SK-N-SH (cell line): ENCODE results near the gene PRKAA2. TPM values are rescaled to one million over a fixed set of nuclear protein-coding genes. Genes with fewer than 3 reads are reported as not detected.

Source experiments
- CTCF ChIA-PET: fragments of 300-600, 350-600 bp; formaldehyde crosslinking; extraction: SDS; loops from one replicate; lab custom pipeline; 2021; lab: Yijun Ruan, JAX
- POLR2A ChIA-PET: fragments of 350-600 bp; sonication (Branson Sonifier 250); formaldehyde crosslinking; extraction: SDS; loops from one replicate; lab custom pipeline; 2020; ENCODE audit warnings: antibody characterized with exemption, inconsistent platforms; lab: Yijun Ruan, JAX
- DNase-seq: peaks from one replicate; pipeline ENCODE4 v3.0.0; 2012
- H2AFZ ChIP-seq: fragments of 200-600 bp; sonication (generic); 2 replicates; pipeline ENCODE4 v1.8.1; 2016; ENCODE audit warnings: antibody characterized with exemption, mild to moderate bottlenecking, low read depth
- H3F3A ChIP-seq: fragments of 200-600 bp; sonication (generic); replicated peaks from 2 replicates; pipeline ENCODE3; 2016; ENCODE audit warnings: antibody characterized with exemption, mild to moderate bottlenecking; ENCODE audit not compliant: insufficient read depth
- H3K27ac ChIP-seq, 2 experiments: fragments of 200-500 bp in 1 of 2; fragments of 200-600 bp in 1 of 2; sonication (Bioruptor generic) in 1 of 2; sonication (generic), shearing (Covaris generic) in 1 of 2; 2 replicates each; pipeline versions ENCODE4 v1.5.1 to v1.6.1; 2014 to 2016; ENCODE audit warnings: low read depth in 2 of 2, inconsistent platforms in 1 of 2, low read length in 1 of 2, mild to moderate bottlenecking in 1 of 2, mixed read lengths in 1 of 2
- H3K27me3 ChIP-seq: fragments of 200-600 bp; sonication (generic), shearing (Covaris generic); 2 replicates; pipeline ENCODE4 v1.6.1; 2016; ENCODE audit warnings: mixed run types; ENCODE audit not compliant: insufficient read depth
- H3K36me3 ChIP-seq, 2 experiments: fragments of 200-500 bp in 1 of 2; fragments of 200-600 bp in 1 of 2; sonication (Bioruptor generic) in 1 of 2; sonication (generic) in 1 of 2; replicated peaks in 1 of 2; 2 replicates each; pipeline versions ENCODE3 to v1.5.1; 2014 to 2016; ENCODE audit warnings: low read length in 1 of 2, mild to moderate bottlenecking in 1 of 2; ENCODE audit not compliant: insufficient read depth in 2 of 2, control insufficient read depth in 1 of 2
- H3K4me1 ChIP-seq, 2 experiments: fragments of 200-500 bp in 1 of 2; fragments of 200-600 bp in 1 of 2; sonication (Bioruptor generic) in 1 of 2; sonication (generic), shearing (Covaris generic) in 1 of 2; 2 replicates each; pipeline versions ENCODE4 v1.5.1 to v1.6.1; 2014 to 2016; ENCODE audit warnings: low read depth in 1 of 2, low read length in 1 of 2, mixed run types in 1 of 2; ENCODE audit not compliant: insufficient read depth in 2 of 2, control insufficient read depth in 1 of 2
- H3K4me2 ChIP-seq: fragments of 200-600 bp; sonication (generic), shearing (Covaris generic); 2 replicates; pipeline ENCODE4 v1.6.1; 2017; ENCODE audit warnings: mixed run types
- H3K4me3 ChIP-seq, 2 experiments: fragments of 200-500 bp in 1 of 2; fragments of 200-600 bp in 1 of 2; sonication (Bioruptor generic) in 1 of 2; sonication (generic), shearing (Covaris generic) in 1 of 2; 2 replicates each; pipeline versions ENCODE4 v1.5.1 to v1.8.1; 2014 to 2016; ENCODE audit warnings: low read depth in 2 of 2, inconsistent platforms in 1 of 2, low read length in 1 of 2, mild to moderate bottlenecking in 1 of 2, mixed read lengths in 1 of 2, moderate library complexity in 1 of 2
- H3K79me2 ChIP-seq: fragments of 200-600 bp; sonication (generic); 2 replicates; pipeline ENCODE4 v1.8.1; 2017; ENCODE audit warnings: mild to moderate bottlenecking; ENCODE audit not compliant: insufficient read depth
- H3K9ac ChIP-seq: fragments of 200-600 bp; sonication (generic); 2 replicates; pipeline ENCODE4 v1.6.1; 2017; ENCODE audit warnings: mixed run types
- H3K9me2 ChIP-seq: fragments of 200-600 bp; sonication (generic); 2 replicates; pipeline ENCODE4 v1.6.1; 2017; ENCODE audit warnings: mixed run types
- H3K9me3 ChIP-seq: fragments of 200-600 bp; sonication (generic); 2 replicates; pipeline ENCODE4 v1.6.1; 2017; ENCODE audit warnings: mixed run types, mild to moderate bottlenecking, moderate library complexity
- H4K20me1 ChIP-seq: fragments of 200-600 bp; sonication (generic); 2 replicates; pipeline ENCODE4 v1.6.1; 2017; ENCODE audit warnings: mild to moderate bottlenecking, mixed run types; ENCODE audit not compliant: insufficient read depth
- CHD2 ChIP-seq: fragments of 150-350 bp; IDR thresholded peaks from 2 replicates; pipeline ENCODE4 v1.6.1; 2018; ENCODE audit warnings: low read length; ENCODE audit not compliant: partially characterized antibody
- ELF1 ChIP-seq: IDR thresholded peaks from 2 replicates; pipeline ENCODE4 v1.4.0; 2012
- GATA2 ChIP-seq: sonication (generic); formaldehyde crosslinking; IDR thresholded peaks from 2 replicates; pipeline ENCODE4 v1.5.0; 2020; ENCODE audit warnings: mild to moderate bottlenecking, missing genetic modification reagents
- NRF1 ChIP-seq: IDR thresholded peaks from 2 replicates; pipeline ENCODE4 v1.6.1; 2012; ENCODE audit warnings: low read depth, mild to moderate bottlenecking, low read length
- RCOR1 ChIP-seq: fragments of 150-350 bp; IDR thresholded peaks from 2 replicates; pipeline ENCODE4 v1.6.1; 2017; ENCODE audit warnings: antibody characterized with exemption, low read length
- SIN3A ChIP-seq: IDR thresholded peaks from 2 replicates; pipeline ENCODE4 v1.6.1; 2012; ENCODE audit warnings: low read depth, mild to moderate bottlenecking, low read length, moderate library complexity, borderline replicate concordance
- YY1 ChIP-seq: IDR thresholded peaks from 2 replicates; pipeline ENCODE4 v1.4.0; 2012; ENCODE audit warnings: low read depth, mild to moderate bottlenecking
- WGBS: methylation state at CpG from one replicate; pipeline ENCODE4 v1.1.6; 2017; ENCODE audit warnings: low lambda C conversion rate; 5-methylcytosine and 5-hydroxymethylcytosine counted together
- polyA plus RNA-seq, 3 experiments: library from polyadenylated mRNA; depleted of rRNA; stranded (reverse); fragments of >200 nt; gene quantifications; 2 replicates each; pipeline ENCODE4 v1.2.3, GENCODE V29; 2012
- TF ChIP-seq, protein P1 (sequence below): IDR thresholded peaks from 2 replicates; pipeline ENCODE4 v1.4.0; 2012; ENCODE audit warnings: low read depth, borderline replicate concordance
- TF ChIP-seq, protein P2 (sequence below): IDR thresholded peaks from 2 replicates; pipeline ENCODE4; 2012
- TF ChIP-seq, protein P3 (sequence below): IDR thresholded peaks from 2 replicates; pipeline ENCODE4 v1.6.1; 2012; ENCODE audit warnings: mild to moderate bottlenecking, low read depth, low read length, moderate library complexity

Gene PRKAA2
- polyA plus RNA-seq, 1 of the 3 experiments (the other 2 are of a cell fraction) = 1.5 TPM

GRCh38 chr1:56627636-56628039 lies 17.5 kb upstream of the PRKAA2 start:
- WGBS = 86% methylated on average over 3 of the region's 3 CpGs
- Histone ChIP-seq H3K9me2 (no peaks in the 10 kb centered on the region), H2AFZ (no peak overlapping the region), H3K9ac (no peak overlapping the region), H3K27ac (peak overlapping the region in 1 of 2 experiments; percentile 40; a peak in 2 of 4 replicates), H3K27me3 (no peaks in the 10 kb centered on the region), H3K4me2 (no peak overlapping the region), H3K79me2 (no peaks in the 10 kb centered on the region), H3K9me3 (no peaks in the 10 kb centered on the region), H3K4me1 (peaks cover 0 to 5% of the 10 kb centered on the region in 2 experiments; a peak in 1 of 4 replicates), H4K20me1 (no peaks in the 10 kb centered on the region), H3F3A (peaks cover 16% of the 10 kb centered on the region), H3K36me3 (no peaks in the 10 kb centered on the region), H3K4me3 (no peak overlapping the region)
- DNase-seq = no peak
- CTCF ChIA-PET = no interaction called here
- POLR2A ChIA-PET = no interaction called here
- TF ChIP-seq, protein P1, sequence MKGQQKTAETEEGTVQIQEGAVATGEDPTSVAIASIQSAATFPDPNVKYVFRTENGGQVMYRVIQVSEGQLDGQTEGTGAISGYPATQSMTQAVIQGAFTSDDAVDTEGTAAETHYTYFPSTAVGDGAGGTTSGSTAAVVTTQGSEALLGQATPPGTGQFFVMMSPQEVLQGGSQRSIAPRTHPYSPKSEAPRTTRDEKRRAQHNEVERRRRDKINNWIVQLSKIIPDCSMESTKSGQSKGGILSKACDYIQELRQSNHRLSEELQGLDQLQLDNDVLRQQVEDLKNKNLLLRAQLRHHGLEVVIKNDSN = peak; percentile 61; the same call in 1 of the 2 replicates
- TF ChIP-seq GATA2 (CRISPR knock-in tag) (no peak), SIN3A (no peak)
- TF ChIP-seq, protein P2, sequence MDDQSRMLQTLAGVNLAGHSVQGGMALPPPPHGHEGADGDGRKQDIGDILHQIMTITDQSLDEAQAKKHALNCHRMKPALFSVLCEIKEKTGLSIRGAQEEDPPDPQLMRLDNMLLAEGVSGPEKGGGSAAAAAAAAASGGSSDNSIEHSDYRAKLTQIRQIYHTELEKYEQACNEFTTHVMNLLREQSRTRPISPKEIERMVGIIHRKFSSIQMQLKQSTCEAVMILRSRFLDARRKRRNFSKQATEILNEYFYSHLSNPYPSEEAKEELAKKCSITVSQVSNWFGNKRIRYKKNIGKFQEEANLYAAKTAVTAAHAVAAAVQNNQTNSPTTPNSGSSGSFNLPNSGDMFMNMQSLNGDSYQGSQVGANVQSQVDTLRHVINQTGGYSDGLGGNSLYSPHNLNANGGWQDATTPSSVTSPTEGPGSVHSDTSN = no peak
- TF ChIP-seq, all 33 proteins: peak for 1

GRCh38 chr1:56630786-56631185 lies 14.3 kb upstream of the PRKAA2 start:
- no peaks in the 10 kb centered on the region for H3K79me2 ChIP-seq
- no peak for DNase-seq
- H3F3A ChIP-seq = peaks cover 16% of the 10 kb centered on the region
- H2AFZ ChIP-seq = no peak overlapping the region
- H3K27ac ChIP-seq = no peak overlapping the region
- no peaks in the 10 kb centered on the region for H4K20me1 ChIP-seq
- no peak overlapping the region for H3K4me3 ChIP-seq
- CTCF ChIA-PET = no interaction called here
- H3K4me1 ChIP-seq = peaks cover 0 to 5% of the 10 kb centered on the region in 2 experiments; a peak in 1 of 4 replicates
- no peaks in the 10 kb centered on the region for H3K9me2 ChIP-seq
- H3K4me2 ChIP-seq = no peak overlapping the region
- TF ChIP-seq CHD2 (no peak), NRF1 (no peak), RCOR1 (no peak), ELF1 (no peak), YY1 (no peak)
- TF ChIP-seq, protein P2 = no peak
- TF ChIP-seq, protein P1 = no peak
- TF ChIP-seq, protein P3, sequence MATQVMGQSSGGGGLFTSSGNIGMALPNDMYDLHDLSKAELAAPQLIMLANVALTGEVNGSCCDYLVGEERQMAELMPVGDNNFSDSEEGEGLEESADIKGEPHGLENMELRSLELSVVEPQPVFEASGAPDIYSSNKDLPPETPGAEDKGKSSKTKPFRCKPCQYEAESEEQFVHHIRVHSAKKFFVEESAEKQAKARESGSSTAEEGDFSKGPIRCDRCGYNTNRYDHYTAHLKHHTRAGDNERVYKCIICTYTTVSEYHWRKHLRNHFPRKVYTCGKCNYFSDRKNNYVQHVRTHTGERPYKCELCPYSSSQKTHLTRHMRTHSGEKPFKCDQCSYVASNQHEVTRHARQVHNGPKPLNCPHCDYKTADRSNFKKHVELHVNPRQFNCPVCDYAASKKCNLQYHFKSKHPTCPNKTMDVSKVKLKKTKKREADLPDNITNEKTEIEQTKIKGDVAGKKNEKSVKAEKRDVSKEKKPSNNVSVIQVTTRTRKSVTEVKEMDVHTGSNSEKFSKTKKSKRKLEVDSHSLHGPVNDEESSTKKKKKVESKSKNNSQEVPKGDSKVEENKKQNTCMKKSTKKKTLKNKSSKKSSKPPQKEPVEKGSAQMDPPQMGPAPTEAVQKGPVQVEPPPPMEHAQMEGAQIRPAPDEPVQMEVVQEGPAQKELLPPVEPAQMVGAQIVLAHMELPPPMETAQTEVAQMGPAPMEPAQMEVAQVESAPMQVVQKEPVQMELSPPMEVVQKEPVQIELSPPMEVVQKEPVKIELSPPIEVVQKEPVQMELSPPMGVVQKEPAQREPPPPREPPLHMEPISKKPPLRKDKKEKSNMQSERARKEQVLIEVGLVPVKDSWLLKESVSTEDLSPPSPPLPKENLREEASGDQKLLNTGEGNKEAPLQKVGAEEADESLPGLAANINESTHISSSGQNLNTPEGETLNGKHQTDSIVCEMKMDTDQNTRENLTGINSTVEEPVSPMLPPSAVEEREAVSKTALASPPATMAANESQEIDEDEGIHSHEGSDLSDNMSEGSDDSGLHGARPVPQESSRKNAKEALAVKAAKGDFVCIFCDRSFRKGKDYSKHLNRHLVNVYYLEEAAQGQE = no peak
- TF ChIP-seq, all 33 proteins: peak for 0
- POLR2A ChIA-PET = no interaction called here
- no peaks in the 10 kb centered on the region for H3K9me3 ChIP-seq
- H3K27me3 ChIP-seq = no peaks in the 10 kb centered on the region
- H3K9ac ChIP-seq = no peak overlapping the region
- no peaks in the 10 kb centered on the region for H3K36me3 ChIP-seq
